ENCODE data around the gene SFT2D3. TPM values are rescaled to one million over a fixed set of nuclear protein-coding genes. Genes with fewer than 3 reads are reported as not detected.
A peak's percentile ranks its signal among the peaks of the same experiment; 100 is the strongest.

The SFT2D3 gene
- total and polyA plus RNA-seq, 2 experiments from 2014 or later = 0.13 to 9.3 TPM

GRCh38 chr2:127678531-127678930 lies 22.8 kb upstream of the SFT2D3 start:
- Histone ChIP-seq H3K27me3 (peaks cover 40% of the 10 kb centered on the region), H3K36me3 (no peaks in the 10 kb centered on the region)

GRCh38 chr2:127678991-127679390 lies 22.3 kb upstream of the SFT2D3 start:
- Histone ChIP-seq H3K4me3 (no peak overlapping the region), H3K9me3 (ENCODE audit: low read depth) (no peaks in the 10 kb centered on the region), H3K27me3 (peaks cover 40% of the 10 kb centered on the region), H3K36me3 (no peaks in the 10 kb centered on the region), H3K27ac (no peak overlapping the region), H3K4me1 (ENCODE audit: low read depth) (peaks cover 15% of the 10 kb centered on the region)
- DNase-seq (ENCODE audit: low read depth in 1 of 2, low spot score in 1 of 2) = no peak
- TF ChIP-seq CTCF (IDR thresholded peaks at IDR 0.05; ENCODE audit: low read depth, low read length) = no peak

More at GRCh38 chr2:127678531-127678930, 22.8 kb upstream of the SFT2D3 start:
- no peak for TF ChIP-seq CTCF (IDR thresholded peaks at IDR 0.05; ENCODE audit: low read depth, low read length)
- Histone ChIP-seq H3K4me1 (ENCODE audit: low read depth) (peaks cover 19% of the 10 kb centered on the region), H3K27ac (no peak overlapping the region), H3K9me3 (ENCODE audit: low read depth) (no peaks in the 10 kb centered on the region), H3K4me3 (no peak overlapping the region)
- DNase-seq (ENCODE audit: low read depth in 1 of 2, low spot score in 1 of 2) = no peak

DNA sequence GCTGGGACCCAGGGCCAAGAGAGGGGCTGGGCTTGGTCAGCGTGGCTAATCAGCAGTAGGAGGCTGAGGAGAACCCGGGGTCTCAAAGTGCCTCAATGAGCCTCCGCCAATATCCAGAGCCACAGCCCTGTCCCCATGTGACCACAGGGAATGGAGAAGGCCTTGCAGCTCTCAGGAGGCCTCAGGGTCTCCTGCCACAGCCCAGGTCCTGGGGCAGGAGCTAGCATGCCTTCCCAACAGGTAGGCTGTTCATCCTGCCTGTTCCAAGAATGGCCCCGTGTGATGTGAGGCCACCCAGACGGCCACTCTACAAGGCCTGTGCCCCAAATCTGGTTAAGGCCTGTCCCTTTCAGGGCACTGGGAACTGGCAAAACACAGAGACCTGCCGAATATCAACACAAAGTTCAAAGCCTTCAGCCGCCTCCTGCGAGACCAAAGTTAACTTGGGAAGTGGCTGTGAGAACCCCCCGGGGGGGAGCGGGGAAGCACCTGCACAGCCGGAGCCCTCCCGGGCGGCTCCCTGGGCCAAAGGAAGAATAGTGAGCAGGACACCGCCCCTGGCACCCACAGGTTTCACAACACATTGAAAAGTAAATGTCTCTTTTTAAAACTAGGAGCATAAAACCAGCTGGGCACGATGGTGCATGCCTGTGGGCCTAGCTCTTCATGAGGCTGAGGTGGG lies 21.5 kb upstream of the SFT2D3 start:
- no peak overlapping the region for H3K4me3 ChIP-seq
- no peak for TF ChIP-seq CTCF (IDR thresholded peaks at IDR 0.05; ENCODE audit: low read depth, low read length)

DNA sequence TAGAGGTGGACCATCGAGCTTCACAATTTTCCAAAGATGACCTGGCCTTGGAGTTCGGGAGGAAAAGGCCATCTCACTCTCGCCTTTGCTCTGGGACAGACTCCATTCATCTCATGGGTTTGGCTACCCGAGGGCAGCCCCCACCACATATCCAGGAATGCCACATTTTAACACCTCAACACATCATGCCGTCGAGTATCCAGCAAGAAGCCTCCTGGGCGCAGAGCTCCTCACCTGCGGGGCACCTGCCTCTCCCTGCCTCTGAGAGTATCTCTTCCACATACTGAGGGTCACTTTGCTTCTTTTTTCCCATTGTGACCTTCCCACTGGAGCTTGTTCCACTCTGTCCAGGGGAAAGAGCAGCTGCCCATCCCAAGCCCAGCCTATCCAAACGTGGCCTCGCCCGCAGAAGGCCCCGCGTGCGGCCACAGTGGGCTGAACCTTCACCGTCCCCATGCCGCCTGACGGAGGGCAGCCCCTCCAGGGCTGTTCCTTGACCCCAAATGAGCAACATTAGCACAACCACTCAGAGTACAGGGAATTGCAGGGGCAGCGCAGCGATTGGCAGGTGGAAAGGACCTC lies 20.5 kb upstream of the SFT2D3 start:
- no peak for DNase-seq (ENCODE audit: low read depth in 1 of 2, low spot score in 1 of 2)
- H3K4me1 ChIP-seq (ENCODE audit: low read depth) = peaks cover 8% of the 10 kb centered on the region
- H3K27ac ChIP-seq = no peak overlapping the region
- H3K36me3 ChIP-seq = no peaks in the 10 kb centered on the region
- peaks cover 35% of the 10 kb centered on the region for H3K27me3 ChIP-seq
- H3K4me3 ChIP-seq = no peak overlapping the region
- no peak for TF ChIP-seq CTCF (IDR thresholded peaks at IDR 0.05; ENCODE audit: low read depth, low read length)
- H3K9me3 ChIP-seq (ENCODE audit: low read depth) = no peaks in the 10 kb centered on the region

More for the DNA sequence above, 21.5 kb upstream of the SFT2D3 start:
- H3K4me1 ChIP-seq (ENCODE audit: low read depth) = peaks cover 9% of the 10 kb centered on the region
- DNase-seq (ENCODE audit: low read depth in 1 of 2, low spot score in 1 of 2) = no peak
- H3K9me3 ChIP-seq (ENCODE audit: low read depth) = no peaks in the 10 kb centered on the region
- peaks cover 40% of the 10 kb centered on the region for H3K27me3 ChIP-seq
- no peak overlapping the region for H3K27ac ChIP-seq
- no peaks in the 10 kb centered on the region for H3K36me3 ChIP-seq

DNA sequence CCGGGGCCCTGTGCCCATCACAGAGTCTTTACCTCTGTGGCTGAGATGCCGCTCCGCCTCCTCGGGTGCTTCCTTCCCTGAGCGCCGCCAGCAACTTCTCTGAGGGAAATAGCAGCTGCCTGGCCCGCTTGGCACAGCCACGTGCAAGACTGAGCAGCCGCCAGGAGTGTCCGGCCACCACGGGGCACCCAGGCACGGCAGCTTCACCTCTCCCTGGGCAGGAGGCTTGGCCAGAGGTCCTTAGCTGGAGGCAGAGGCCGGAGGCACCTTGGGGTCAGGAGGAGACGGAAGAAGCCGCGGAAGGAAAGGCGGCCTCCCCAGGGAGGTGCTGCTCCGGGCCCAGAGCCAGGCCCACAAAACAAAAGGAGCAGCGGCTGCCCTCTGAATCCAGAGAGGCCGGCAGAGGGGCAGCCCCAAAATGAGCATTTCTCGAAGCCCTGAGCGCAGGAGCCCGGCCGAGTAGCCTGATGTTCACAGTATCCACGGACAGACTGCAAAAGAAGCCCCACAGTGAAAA lies 20.0 kb upstream of the SFT2D3 start:
- no peak overlapping the region for H3K27ac ChIP-seq
- peaks cover 30% of the 10 kb centered on the region for H3K27me3 ChIP-seq
- TF ChIP-seq CTCF (IDR thresholded peaks at IDR 0.05; ENCODE audit: low read depth, low read length) = no peak
- peak in 1 of 2 donors; percentile 37 for DNase-seq (ENCODE audit: low read depth in 1 of 2, low spot score in 1 of 2)
- no peaks in the 10 kb centered on the region for H3K36me3 ChIP-seq
- H3K9me3 ChIP-seq (ENCODE audit: low read depth) = no peaks in the 10 kb centered on the region
- no peak overlapping the region for H3K4me3 ChIP-seq
- H3K4me1 ChIP-seq (ENCODE audit: low read depth) = peaks cover 6% of the 10 kb centered on the region
